Fibroblast of mammary gland (primary cell): ENCODE measurements around the gene DHPS.

ENCODE experiments used
- DNase-seq: peaks from one replicate; pipeline ENCODE4 v3.0.0-alpha.2; 2010; ENCODE audit warnings: low read depth
- H3K4me3 ChIP-seq: 2 replicates; pipeline ENCODE4 v1.5.1; 2011; ENCODE audit warnings: low read depth, mild to moderate bottlenecking, low read length, moderate library complexity; ENCODE audit not compliant: control insufficient read depth
- CTCF ChIP-seq: conservative IDR thresholded peaks from 2 replicates; pipeline ENCODE4 v1.5.1; 2011; ENCODE audit warnings: low read depth, low read length, inconsistent platforms; ENCODE audit not compliant: control insufficient read depth, insufficient read depth

The DHPS gene

GRCh38 chr19:12628040-12629022 lies 53.3 kb downstream of the DHPS start:
- no peak overlapping the region for H3K4me3 ChIP-seq
- peak; percentile 54 for DNase-seq
- TF ChIP-seq CTCF, result no peak

- no peak overlapping the region for H3K4me3 ChIP-seq
- TF ChIP-seq CTCF, result no peak
- no peak for DNase-seq
Observed at GRCh38 chr19:12626958-12627357, 54.7 kb downstream of the DHPS start.
